Caco-2 (cell line): ENCODE data around the gene LY6G6F. TPM values are rescaled to one million over a fixed set of nuclear protein-coding genes. Genes with fewer than 3 reads are reported as not detected.

Experiments used
- BruUV-seq: library from RNA; stranded (reverse); fragments of 400-500 nt; replicated peaks from 2 replicates; lab custom pipeline; 2021; lab: Mats Ljungman, UMichigan
- CTCF ChIA-PET: fragments of 300-600 bp; sonication (Branson Sonifier 250); formaldehyde crosslinking; loops from one replicate; lab custom pipeline; 2022; ENCODE audit warnings: antibody characterized with exemption; lab: Charles Lee
- POLR2A ChIA-PET: fragments of 300-600 bp; sonication (Branson Sonifier 250); formaldehyde crosslinking; loops from one replicate; lab custom pipeline; 2022; ENCODE audit warnings: antibody characterized with exemption; lab: Charles Lee
- DNase-seq, 2 experiments: peaks; one replicate each; pipeline versions ENCODE4 v3.0.0 to v3.0.0-alpha.2; 2020 to 2022
- H3K27me3 ChIP-seq: replicated peaks from 2 replicates; pipeline ENCODE4 v1.6.0; 2011; ENCODE audit warnings: low read length; ENCODE audit not compliant: control insufficient read depth, insufficient read depth
- H3K36me3 ChIP-seq: 2 replicates; pipeline ENCODE4 v1.5.1; 2011; ENCODE audit warnings: low read length; ENCODE audit not compliant: control insufficient read depth, insufficient read depth
- H3K4me1 ChIP-seq: fragments of 250-450 bp; sonication (Bioruptor Pico); 2 replicates; pipeline ENCODE4 v1.5.1; 2020; ENCODE audit warnings: mild to moderate bottlenecking
- H3K4me3 ChIP-seq: 2 replicates; pipeline ENCODE4 v1.5.1; 2011; ENCODE audit warnings: low read depth, mild to moderate bottlenecking, control low read depth, low read length
- H3K9me3 ChIP-seq: fragments of 250-450 bp; sonication (Bioruptor Pico); 2 replicates; pipeline ENCODE4 v1.5.1; 2020; ENCODE audit warnings: mild to moderate bottlenecking, moderate library complexity
- H3K27ac Mint-ChIP-seq: one replicate; pipeline ENCODE4 v1.8.0; 2022; ENCODE audit warnings: mixed read lengths; ENCODE audit not compliant: unreplicated experiment
- H3K27me3 Mint-ChIP-seq: one replicate; pipeline ENCODE4 v1.8.0; 2022; ENCODE audit warnings: mixed read lengths; ENCODE audit not compliant: insufficient read depth, unreplicated experiment
- H3K36me3 Mint-ChIP-seq: one replicate; pipeline ENCODE4 v1.8.0; 2022; ENCODE audit warnings: mild to moderate bottlenecking, mixed read lengths; ENCODE audit not compliant: insufficient read depth, unreplicated experiment
- H3K4me1 Mint-ChIP-seq: one replicate; pipeline ENCODE4 v1.8.0; 2022; ENCODE audit warnings: low read depth, mixed read lengths; ENCODE audit not compliant: unreplicated experiment
- H3K4me3 Mint-ChIP-seq: one replicate; pipeline ENCODE4 v1.8.0; 2022; ENCODE audit warnings: mild to moderate bottlenecking, moderate library complexity, mixed read lengths; ENCODE audit not compliant: unreplicated experiment
- H3K9me3 Mint-ChIP-seq: one replicate; pipeline ENCODE4 v1.8.0; 2022; ENCODE audit warnings: mixed read lengths; ENCODE audit not compliant: unreplicated experiment
- intact Hi-C: fragments of 100-400 bp; cut with micrococcal nuclease; formaldehyde crosslinking; loops from one replicate; pipeline ENCODE4 v1.10.0; 2022; ENCODE audit not compliant: unreplicated experiment
- total RNA-seq: library from RNA; stranded (reverse); gene quantifications from 2 replicates; pipeline ENCODE4 v1.2.3, GENCODE V29; 2022
- TF ChIP-seq, protein P1 (sequence below), 2 experiments: fragments of 200-600 bp in 1 of 2; IDR thresholded peaks; 1 replicate in 1 of 2; 2 replicates in 1 of 2; pipeline versions ENCODE4 v1.5.1 to v1.8.0; 2011 to 2022; ENCODE audit warnings: antibody characterized with exemption in 1 of 2, control low read depth in 1 of 2, inconsistent platforms in 1 of 2, low read depth in 1 of 2, low read length in 1 of 2, mild to moderate bottlenecking in 1 of 2, moderate library complexity in 1 of 2; ENCODE audit not compliant: insufficient read depth in 1 of 2, severe bottlenecking in 1 of 2, unreplicated experiment in 1 of 2

LY6G6F gene
- total RNA-seq, 1 experiment from 2014 or later: not detected

DNA sequence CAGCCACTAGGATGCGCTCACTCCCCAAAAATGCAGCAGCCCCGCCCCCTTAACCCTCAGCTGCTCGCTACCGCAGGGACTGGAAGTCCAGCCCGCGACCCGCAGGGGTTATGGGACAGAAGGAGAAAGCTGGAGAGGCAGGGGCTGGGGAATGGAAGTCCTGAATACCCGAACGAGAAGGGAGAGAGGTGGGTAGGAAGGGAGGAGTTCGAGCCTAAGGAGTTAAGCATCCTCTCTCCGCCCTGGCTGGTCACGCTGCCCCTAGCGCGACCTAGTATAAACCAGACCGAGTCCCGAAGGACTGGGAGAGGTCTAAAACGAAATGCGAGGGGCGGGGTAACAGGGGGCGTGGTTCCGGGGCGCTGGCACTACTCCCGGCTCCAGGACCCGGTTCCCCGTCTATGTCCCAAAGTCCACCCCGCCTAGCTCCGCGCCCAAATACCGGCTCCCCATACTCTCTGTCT lies 22.9 kb downstream of the LY6G6F start:
- Mint-ChIP-seq H3K27me3 (no peaks in the 10 kb centered on the region), H3K4me3 (peak overlapping the region; percentile 87), H3K36me3 (peaks cover 87% of the 10 kb centered on the region), H3K4me1 (peaks cover 27% of the 10 kb centered on the region), H3K9me3 (no peaks in the 10 kb centered on the region), H3K27ac (peak overlapping the region; percentile 84)
- peak; percentile 94 for DNase-seq
- ChIA-PET CTCF (interaction anchor here (0.6 to 2.5 kb wide), 17 partner anchors 10 to 415 kb away, joined by 3 to 30 read pairs (median 4); partner anchors contain the start of genes HSPA1B, LSM2, LY6G5C and MSH5), POLR2A (interaction anchor here (0.6 to 2.0 kb wide), 13 partner anchors 9 to 133 kb away, joined by 3 to 59 read pairs (median 5); partner anchors contain the start of genes ABHD16A, HSPA1A, HSPA1B and HSPA1L)
- H3K36me3 ChIP-seq: peaks cover 9% of the 10 kb centered on the region
- H3K9me3 ChIP-seq: no peaks in the 10 kb centered on the region
- H3K27me3 ChIP-seq: no peaks in the 10 kb centered on the region
- intact Hi-C loops: loop anchor here (1.0 kb wide), 5 partner anchors 34 to 101 kb away; no protein-coding TSS in a partner anchor
- TF ChIP-seq, protein P1, sequence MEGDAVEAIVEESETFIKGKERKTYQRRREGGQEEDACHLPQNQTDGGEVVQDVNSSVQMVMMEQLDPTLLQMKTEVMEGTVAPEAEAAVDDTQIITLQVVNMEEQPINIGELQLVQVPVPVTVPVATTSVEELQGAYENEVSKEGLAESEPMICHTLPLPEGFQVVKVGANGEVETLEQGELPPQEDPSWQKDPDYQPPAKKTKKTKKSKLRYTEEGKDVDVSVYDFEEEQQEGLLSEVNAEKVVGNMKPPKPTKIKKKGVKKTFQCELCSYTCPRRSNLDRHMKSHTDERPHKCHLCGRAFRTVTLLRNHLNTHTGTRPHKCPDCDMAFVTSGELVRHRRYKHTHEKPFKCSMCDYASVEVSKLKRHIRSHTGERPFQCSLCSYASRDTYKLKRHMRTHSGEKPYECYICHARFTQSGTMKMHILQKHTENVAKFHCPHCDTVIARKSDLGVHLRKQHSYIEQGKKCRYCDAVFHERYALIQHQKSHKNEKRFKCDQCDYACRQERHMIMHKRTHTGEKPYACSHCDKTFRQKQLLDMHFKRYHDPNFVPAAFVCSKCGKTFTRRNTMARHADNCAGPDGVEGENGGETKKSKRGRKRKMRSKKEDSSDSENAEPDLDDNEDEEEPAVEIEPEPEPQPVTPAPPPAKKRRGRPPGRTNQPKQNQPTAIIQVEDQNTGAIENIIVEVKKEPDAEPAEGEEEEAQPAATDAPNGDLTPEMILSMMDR (IDR thresholded peaks at IDR 0.05; ENCODE audit: insufficient read depth in 1 of 2, low read depth in 1 of 2, low read length in 1 of 2, severe bottlenecking in 1 of 2, unreplicated experiment in 1 of 2): peak; percentile 75 to 89
- H3K4me3 ChIP-seq: peak overlapping the region; percentile 58
- H3K4me1 ChIP-seq: peaks cover 13% of the 10 kb centered on the region
- BruUV-seq: no TSS peak

DNA sequence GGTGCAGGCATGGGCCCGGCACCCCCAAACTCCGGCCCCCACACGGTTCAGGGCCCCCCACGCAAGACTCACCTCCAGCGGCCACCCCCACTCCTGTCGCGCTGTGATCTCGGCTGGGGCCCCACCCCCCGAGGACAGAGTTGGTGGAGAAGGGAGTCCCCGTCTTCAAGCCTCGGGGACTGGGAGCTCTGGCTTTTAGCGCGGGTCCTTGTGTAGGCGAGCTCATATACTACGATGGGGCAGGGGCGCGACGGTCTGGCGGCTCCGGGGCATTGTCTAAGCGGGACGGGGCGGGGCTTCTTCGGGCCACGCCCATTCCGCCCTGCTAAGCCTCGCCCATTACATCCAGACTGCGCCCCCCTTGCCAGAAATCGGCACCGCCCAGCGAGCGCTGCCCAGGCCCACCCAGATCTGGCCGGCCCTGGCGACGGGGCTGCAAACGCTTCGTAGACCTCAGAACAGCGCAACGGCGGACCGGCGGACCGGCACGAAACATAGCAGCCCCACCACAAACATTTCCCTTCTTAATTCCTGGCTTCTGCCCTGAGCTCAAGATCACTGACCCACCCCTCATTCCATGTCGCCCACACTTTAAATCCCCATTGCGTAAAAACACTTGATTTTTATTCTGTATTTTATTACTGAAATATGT lies 23.4 kb downstream of the LY6G6F start:
- Histone ChIP-seq H3K9me3 (no peaks in the 10 kb centered on the region), H3K27me3 (no peaks in the 10 kb centered on the region), H3K4me3 (peak overlapping the region; percentile 58), H3K4me1 (peaks cover 16% of the 10 kb centered on the region), H3K36me3 (peaks cover 9% of the 10 kb centered on the region)
- TSS peak; percentile 41 for BruUV-seq
- Mint-ChIP-seq H3K27me3 (no peaks in the 10 kb centered on the region), H3K27ac (peak overlapping the region; percentile 84), H3K9me3 (no peaks in the 10 kb centered on the region), H3K4me1 (peaks cover 27% of the 10 kb centered on the region), H3K4me3 (peak overlapping the region; percentile 87), H3K36me3 (peaks cover 93% of the 10 kb centered on the region)
- DNase-seq: peak; percentile 78 to 87
- ChIA-PET CTCF (interaction anchor here (0.6 to 2.5 kb wide), 17 partner anchors 9 to 414 kb away, joined by 3 to 30 read pairs (median 4); partner anchors contain the start of genes HSPA1B, LSM2, LY6G5C and MSH5), POLR2A (interaction anchor here (0.5 to 2.0 kb wide), 12 partner anchors 8 to 133 kb away, joined by 3 to 59 read pairs (median 6); partner anchors contain the start of genes ABHD16A, HSPA1A, HSPA1B and HSPA1L)
- TF ChIP-seq, protein P1 (IDR thresholded peaks at IDR 0.05; ENCODE audit: insufficient read depth in 1 of 2, low read depth in 1 of 2, low read length in 1 of 2, severe bottlenecking in 1 of 2, unreplicated experiment in 1 of 2): peak in 1 of 2 experiments; percentile 14
- intact Hi-C loops: loop anchor here (1.0 kb wide), 6 partner anchors 8 to 100 kb away; no protein-coding TSS in a partner anchor

GRCh38 chr6:31730631-31731086 lies 24.0 kb downstream of the LY6G6F start:
- ChIA-PET POLR2A (interaction anchor here (0.5 to 2.0 kb wide), 8 partner anchors 8 to 1242 kb away, joined by 3 to 59 read pairs (median 6); partner anchors contain the start of genes HSPA1B, MSH5 and NEU1), CTCF (interaction anchor here (1.2 to 2.5 kb wide), 7 partner anchors 9 to 97 kb away, joined by 3 to 30 read pairs (median 5); partner anchors contain the start of genes HSPA1B and MSH5)
- intact Hi-C loops: loop anchor here (1.0 kb wide), 1 partner anchor 8 kb away; no protein-coding TSS in a partner anchor
- BruUV-seq: no TSS peak
- Mint-ChIP-seq H3K9me3 (no peaks in the 10 kb centered on the region), H3K36me3 (peaks cover 96% of the 10 kb centered on the region), H3K4me1 (peaks cover 27% of the 10 kb centered on the region), H3K27ac (peak overlapping the region; percentile 84), H3K27me3 (no peaks in the 10 kb centered on the region), H3K4me3 (peak overlapping the region; percentile 87)
- no peak for DNase-seq
- TF ChIP-seq, protein P1 (IDR thresholded peaks at IDR 0.05; ENCODE audit: insufficient read depth in 1 of 2, low read depth in 1 of 2, low read length in 1 of 2, severe bottlenecking in 1 of 2, unreplicated experiment in 1 of 2): no peak
- H3K4me3 ChIP-seq: no peak overlapping the region
- no peaks in the 10 kb centered on the region for H3K9me3 ChIP-seq
- peaks cover 9% of the 10 kb centered on the region for H3K36me3 ChIP-seq
- H3K4me1 ChIP-seq: peaks cover 16% of the 10 kb centered on the region
- no peaks in the 10 kb centered on the region for H3K27me3 ChIP-seq
